Stimulated activated CD4-positive, alpha-beta T cell treated with anti-CD3 and anti-CD28 coated beads, Interleukin-15, amount 100 ng/mL, for 1 hour (primary cell): Measurements from ENCODE around the gene MAPK9.

Experiments used
- DNase-seq, 2 donors: peaks; one replicate each; pipeline ENCODE4 v3.0.0-alpha.2; 2020; ENCODE audit warnings: low read depth in 1 of 2, low spot score in 1 of 2

MAPK9 gene

DNA sequence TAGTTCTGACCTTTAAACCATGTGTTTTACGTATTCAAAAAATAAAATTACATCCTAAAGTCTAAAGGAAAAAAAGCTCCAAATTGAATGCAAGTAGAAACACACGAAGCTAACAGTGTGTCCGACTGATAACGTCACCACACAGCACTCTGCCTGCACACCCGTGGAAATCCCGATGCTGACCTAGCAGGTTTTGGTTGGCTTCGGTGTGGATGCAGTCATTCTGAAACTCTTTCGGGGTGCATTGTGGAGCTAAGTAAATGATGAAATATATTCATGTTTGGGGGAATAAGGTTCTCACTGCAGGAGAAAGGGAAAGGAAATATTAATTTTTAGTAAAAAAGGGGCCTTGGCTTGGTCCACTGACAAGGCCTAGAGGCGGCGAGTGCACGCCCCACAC, 84.9 kb downstream of the MAPK9 start:
- DNase-seq: no peak

DNA sequence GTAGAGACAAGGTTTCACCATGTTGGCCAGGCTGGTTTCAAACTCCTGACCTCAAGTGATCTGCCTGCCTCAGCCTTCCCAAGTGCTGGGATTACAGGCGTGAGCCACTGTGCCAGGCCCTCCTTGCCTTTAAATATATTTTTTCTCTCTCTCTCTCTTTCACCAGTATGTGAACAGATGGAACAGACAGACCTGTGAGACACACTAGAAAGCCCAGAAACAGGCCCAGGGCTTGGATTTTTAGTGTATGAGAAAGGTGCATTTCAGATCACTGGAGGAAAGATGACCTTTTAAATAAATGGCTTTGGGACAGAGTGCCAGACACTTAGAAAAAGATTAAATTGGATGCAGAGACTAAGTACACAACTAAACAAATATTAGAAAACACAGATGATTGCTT, 86.0 kb downstream of the MAPK9 start:
- no peak for DNase-seq

DNA sequence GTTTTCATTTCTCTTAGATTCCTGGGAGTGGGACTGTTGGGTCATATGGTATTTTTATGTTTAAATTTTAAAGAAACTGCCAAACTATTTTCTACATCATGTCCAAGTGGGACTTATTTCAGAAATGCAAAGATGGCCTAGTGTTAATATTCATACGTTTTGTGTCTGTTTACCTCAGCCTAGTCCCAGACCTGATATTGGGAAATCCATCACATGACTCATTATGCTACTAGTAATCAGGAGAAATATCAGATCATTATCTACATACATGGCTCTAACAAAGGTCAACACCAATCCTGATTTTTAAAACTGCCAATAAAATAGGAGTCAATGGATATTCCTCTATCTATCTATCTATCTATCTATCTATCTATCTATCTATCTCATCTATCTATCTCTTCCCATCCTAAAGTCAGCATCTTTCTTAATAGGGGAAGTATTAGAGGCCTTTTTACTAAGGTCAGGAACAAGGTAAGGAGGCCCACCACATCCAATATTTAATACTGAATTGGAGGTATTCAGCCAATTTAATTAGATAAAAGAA, 87.5 kb downstream of the MAPK9 start:
- no peak for DNase-seq

DNA sequence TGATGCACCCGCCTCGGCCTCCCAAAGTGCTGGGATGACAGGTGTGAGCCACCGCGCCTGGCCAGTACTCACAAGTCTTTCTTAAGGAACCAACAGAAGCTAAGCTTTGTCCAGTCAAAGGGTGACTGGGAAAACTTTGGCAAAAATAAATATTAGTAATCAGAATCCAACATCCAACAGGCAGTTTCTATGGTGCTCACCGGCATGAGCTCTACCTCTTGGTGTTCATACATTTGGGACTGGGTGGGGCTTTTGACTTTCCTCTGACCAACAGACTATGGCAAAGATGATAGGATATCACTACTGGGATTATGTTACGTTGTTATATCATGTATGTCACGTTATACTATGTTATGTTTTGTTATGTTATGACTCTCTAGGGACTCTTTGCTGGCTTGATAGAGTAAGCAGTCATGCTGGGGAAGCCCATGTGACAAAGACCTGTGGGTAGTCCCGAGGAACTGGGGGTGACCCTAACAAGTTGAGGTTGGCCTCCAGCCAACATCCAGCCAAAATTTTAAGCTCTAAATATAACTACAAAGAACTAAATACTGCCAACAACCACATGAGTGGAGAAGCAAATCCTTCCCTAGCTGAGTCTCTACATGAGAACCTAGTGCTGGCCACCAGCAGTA, 88.8 kb downstream of the MAPK9 start:
- DNase-seq: no peak

DNA sequence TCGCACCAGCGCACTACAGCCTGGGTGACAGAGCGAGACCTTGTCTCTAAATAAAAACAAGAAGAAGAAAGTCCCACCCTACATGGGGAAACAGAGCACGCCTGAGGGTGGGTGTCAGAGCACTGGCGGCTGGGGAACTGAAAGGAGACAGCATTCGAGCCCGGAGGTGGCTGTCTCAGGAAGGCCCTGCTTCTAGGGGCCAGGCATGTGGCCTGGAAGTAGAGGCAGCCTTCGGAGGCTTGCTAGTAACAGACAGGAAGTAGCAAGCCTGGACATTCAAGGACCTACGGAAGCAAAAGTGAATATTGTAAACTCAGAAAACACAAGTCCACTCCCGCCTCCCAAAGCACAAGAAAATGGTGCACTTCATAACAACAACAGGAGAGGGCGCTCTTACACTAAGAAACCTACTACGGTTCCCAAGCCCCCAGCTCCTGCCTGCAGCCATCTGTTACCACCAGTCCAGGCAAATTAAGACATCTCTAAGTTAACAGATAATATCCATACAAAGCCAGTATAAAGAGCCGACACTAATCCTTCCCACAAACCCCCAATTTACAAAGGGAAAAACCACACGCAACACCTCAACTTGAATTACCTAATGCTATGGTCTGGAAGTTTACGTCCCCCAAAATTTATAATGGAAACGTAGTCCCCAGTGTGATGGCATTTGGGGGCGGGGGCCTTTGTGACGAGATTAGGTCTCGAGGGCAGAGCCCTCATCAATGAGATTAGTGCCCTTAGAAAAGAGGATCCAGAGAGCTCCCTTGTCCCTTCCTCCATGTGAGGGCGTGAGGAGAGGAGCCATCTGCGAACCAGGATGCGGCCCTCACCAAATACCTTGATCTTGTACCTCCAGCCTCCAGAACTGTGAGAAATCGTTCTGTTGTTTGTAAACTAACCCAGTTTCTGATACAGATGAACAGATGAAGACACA, 90.6 kb downstream of the MAPK9 start:
- DNase-seq: no peak

DNA sequence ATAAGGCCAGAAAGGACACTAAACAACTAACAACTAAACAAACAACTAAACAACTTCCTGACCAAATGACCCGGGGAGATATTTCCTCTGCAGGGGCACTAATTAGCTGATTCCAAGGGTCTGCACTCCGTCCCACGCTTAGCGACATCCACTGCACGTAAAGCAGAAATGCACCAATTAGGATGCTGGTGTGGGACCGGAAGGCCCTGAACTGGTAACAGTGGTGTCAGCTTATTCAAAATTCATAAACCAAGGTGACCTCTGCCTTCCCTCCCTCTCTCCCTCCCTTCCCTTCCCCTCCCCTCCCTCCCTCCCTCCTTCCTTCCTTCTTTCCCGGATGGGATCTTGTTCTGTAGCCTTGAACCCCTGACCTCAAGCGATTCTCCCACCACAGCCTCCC, 92.5 kb downstream of the MAPK9 start:
- DNase-seq: no peak

DNA sequence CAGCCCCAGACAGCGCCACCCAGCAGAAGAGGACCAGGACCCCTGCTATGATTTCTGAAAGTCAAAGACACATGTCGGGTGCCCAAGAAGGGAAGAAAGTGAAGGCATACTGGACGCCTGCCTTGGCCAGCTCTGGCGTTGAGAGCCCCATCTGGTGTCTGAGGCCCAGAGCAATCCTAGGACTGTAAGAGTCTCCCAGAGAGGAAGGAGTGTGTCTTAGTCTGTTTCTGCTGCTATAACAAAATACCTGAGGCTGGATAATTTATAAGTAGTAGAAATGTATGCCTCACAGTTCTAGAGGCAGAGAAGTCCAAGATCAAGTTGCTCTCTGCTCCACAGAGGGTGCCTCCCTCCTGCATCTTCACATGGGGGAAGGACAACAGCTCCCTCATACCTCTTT, 93.7 kb downstream of the MAPK9 start:
- no peak for DNase-seq

DNA sequence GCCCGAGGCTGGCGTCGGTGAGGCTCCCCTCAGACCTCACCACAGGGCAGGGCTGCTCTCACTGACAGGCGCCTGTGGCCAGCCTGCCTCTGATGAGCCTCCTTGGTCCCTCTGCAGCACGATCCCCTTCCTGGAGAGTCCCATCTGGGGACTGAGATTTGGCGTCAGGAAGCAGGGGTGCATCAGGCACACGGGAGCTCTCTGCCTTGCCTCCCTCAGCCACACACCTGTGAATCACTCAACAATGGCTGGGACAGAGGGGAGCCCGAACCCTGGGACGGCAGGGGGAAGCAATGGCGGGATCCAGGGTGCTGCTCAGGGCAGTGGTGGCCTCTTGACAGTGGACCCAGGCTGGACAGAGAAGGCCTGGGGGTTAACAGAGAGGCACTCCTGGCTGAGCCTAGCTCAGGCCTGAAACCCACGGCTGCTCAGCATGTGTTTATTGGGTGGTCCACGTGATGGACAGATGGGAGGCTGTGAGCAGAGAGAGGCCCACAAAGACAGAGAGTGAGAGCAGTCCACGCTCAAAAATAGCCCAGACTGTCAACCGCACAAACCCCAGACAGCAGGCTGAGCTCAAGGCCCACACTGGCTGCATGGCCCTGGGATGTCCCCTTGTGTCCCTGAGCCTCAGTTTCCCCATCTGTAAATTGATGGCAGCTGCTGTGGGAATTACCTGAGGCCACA, 94.7 kb downstream of the MAPK9 start:
- DNase-seq: no peak

DNA sequence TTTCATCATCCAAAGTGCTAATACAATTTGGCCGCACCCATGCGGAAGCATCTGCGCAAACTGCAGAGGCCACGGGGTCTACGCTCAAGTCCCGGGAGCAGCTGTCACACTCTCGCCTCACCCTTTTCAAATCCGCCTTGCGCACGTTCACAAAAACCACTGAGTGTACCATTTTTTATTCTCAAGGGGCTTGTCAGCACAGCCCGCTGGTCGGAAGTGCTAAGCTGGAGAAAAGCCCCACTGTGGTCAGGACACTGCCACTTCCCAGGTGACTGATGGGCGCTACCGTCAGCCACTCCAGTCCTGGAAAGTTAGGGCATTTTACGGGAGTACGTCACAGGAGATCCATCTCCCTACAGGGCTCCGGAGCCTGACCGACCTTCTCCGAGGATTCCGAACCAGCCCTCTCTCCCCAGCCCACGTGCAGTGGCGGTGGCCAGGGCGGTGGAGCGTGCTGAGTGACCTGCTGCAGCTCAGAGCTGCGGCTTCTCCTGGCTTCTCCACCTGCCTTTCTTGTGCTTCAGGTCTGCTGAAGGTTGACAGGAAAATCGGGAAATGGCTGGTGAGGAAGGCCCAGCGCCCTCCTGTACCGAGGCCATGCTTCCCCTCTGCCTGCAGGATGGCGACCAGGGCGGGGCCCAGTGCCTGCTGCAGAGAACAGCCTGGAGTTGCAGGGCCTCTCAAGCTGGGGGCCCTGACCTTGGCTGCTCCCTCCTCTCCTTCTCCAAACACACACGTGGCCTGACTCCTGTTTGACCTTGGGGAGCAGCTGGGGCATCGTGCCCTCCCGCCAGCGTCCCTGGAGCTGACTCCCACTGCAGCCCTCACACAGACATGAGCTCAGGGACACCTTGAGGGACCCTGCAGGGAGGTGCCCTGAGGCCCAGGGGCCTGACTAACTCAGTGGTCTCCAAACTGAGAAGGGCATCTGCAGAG, 97.2 kb downstream of the MAPK9 start:
- no peak for DNase-seq

DNA sequence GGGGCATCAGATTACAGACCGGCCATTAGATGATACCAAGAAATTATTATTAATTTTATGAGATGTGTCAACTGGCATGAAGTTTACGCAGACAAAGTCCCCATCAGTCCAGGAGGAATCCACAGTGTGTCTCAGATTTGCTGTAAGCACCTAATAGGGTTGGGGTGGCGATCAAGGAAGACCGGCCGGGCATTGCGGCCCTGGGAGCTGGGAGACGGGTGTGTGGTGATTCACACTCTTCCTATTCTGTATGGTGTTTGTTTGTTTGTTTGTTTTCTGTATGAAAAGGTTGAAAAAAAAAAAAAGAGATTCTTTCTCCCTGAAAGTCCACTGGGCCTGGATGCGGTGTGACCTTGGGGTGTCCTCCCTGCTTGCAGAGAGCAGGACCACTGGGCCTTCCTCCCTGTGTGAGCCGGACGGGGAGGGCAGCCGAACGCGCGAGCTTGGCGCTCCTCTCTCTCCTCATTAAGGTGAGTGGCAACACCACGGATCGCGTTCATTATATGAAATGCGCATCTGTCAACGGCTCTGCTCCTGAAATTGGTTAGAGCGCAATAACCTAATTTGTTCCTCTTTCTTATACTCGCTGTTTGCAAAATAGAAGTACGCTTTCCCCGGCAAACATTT, 98.0 kb downstream of the MAPK9 start:
- DNase-seq: no peak

DNA sequence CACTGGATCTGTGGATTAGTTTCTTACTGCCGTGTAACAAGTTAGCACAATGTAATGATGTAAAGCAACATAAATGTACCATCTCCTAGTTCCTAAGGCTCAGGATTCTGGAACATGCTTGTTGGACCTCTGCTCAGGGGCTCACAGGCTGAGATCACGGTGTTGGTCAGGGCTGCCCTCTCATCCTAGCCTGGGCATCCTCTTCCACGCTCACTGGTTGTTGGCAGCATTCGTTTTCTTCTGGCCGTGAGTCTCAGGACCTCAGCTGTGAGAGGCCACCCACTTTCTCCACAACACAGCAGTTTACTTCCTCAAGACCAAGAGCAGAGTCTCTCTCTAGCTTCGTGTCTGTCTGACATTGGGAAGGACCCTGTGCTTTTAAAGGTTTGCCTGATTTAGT, 100.2 kb downstream of the MAPK9 start:
- DNase-seq: no peak

DNA sequence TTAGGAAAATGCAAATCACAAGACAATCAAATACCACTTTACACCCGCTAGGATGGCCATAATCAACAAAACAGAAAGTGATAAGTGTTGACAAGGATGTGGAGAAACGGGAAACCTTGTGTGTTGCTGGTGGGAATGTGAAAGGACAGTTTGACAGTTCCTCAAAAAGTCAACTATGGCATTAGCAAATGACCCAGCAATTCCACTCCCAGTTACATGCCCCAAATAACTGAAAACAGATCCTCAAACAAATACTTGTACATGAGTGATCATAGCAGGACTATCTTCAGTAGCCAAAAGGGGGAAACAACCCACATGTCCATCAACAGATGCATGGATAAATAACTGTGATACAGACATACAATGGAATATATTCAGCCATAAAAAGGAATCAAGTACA, 104.1 kb downstream of the MAPK9 start:
- no peak for DNase-seq
